Activated naive CD4-positive, alpha-beta T cell treated with anti-CD3 and anti-CD28 coated beads, Interleukin-2, amount 10 ng/mL, durations not matched to agents 7 days and 5 days (primary cell): Measurements from ENCODE around the gene DEFB124.
"Not testable (repeated sequence)": the region's sequence is repeated elsewhere in the genome, so short reads cannot be mapped to it uniquely, and the experiment has no call there.

ENCODE experiments used
- CTCF ChIA-PET: fragments of 350-600 bp; sonication (Branson Sonifier 250); formaldehyde crosslinking; loops from one replicate; lab custom pipeline; 2021; ENCODE audit warnings: antibody characterized with exemption; lab: Charles Lee
- DNase-seq: peaks from one replicate; pipeline ENCODE4 v3.0.0-alpha.2; 2020
- H3K27ac Mint-ChIP-seq: one replicate; pipeline ENCODE4 v1.8.0; 2021; ENCODE audit warnings: mild to moderate bottlenecking, moderate library complexity, mixed read lengths
- H3K27me3 Mint-ChIP-seq: one replicate; pipeline ENCODE4 v1.8.0; 2021; ENCODE audit warnings: mild to moderate bottlenecking, mixed read lengths
- H3K36me3 Mint-ChIP-seq: one replicate; pipeline ENCODE4 v1.8.0; 2021; ENCODE audit warnings: mixed read lengths
- H3K4me1 Mint-ChIP-seq: one replicate; pipeline ENCODE4 v1.8.0; 2021; ENCODE audit warnings: mixed read lengths
- H3K4me3 Mint-ChIP-seq: one replicate; pipeline ENCODE4 v1.8.0; 2021; ENCODE audit warnings: mild to moderate bottlenecking, moderate library complexity, mixed read lengths
- H3K9me3 Mint-ChIP-seq: one replicate; pipeline ENCODE4 v1.8.0; 2021; ENCODE audit warnings: mixed read lengths

DEFB124 gene

DNA sequence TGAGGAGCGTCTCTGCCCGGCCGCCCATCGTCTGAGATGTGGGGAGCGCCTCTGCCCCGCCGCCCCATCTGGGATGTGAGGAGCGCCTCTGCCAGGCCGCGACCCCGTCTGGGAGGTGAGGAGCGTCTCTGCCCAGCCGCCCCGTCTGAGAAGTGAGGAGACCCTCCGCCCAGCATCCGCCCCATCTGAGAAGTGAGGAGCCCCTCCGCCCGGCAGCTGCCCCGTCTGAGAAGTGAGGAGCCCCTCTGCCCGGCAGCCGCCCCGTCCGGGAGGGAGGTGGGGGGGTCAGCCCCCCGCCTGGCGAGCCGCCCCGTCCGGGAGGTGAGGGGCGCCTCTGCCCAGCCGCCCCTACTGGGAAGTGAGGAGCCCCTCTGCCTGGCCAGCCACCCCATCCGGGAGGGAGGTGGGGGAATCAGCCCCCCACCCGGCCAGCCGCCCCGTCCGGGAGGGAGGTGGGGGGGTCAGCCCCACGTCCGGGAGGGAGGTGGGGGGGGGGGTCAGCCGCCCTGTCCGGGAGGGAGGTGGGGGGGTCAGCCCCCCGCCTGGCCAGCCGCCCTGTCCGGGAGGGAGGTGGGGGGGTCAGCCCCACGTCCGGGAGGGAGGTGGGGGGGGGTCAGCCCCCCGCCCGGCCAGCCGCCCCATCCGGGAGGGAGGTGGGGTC, 47.9 kb downstream of the DEFB124 start:
- H3K36me3 Mint-ChIP-seq, H3K9me3 Mint-ChIP-seq, H3K27ac Mint-ChIP-seq, H3K4me1 Mint-ChIP-seq, DNase-seq, H3K27me3 Mint-ChIP-seq, CTCF ChIA-PET, H3K4me3 Mint-ChIP-seq: not testable (repeated sequence)

DNA sequence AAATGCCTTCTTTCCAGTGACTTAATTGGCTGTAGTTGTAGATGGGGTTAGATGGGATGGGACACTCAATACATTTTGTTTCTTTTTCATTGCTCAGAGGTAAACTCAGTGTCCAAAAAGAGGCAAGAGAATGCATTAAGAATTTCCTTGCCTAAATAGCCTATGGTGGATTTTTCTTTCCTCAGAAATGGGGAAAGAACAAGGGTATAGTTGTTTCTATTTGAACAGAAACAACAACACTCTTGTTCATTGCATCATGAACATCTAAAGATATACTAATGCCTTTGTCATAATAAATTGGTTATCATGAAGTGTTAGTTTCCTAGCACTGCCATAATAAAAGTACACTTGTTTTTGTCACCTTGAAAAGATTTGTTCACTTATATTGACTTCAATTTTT, 49.1 kb downstream of the DEFB124 start:
- H3K27me3 Mint-ChIP-seq, result peaks cover 5% of the 10 kb centered on the region
- no peak overlapping the region for H3K4me3 Mint-ChIP-seq
- CTCF ChIA-PET, result no interaction called here

DNA sequence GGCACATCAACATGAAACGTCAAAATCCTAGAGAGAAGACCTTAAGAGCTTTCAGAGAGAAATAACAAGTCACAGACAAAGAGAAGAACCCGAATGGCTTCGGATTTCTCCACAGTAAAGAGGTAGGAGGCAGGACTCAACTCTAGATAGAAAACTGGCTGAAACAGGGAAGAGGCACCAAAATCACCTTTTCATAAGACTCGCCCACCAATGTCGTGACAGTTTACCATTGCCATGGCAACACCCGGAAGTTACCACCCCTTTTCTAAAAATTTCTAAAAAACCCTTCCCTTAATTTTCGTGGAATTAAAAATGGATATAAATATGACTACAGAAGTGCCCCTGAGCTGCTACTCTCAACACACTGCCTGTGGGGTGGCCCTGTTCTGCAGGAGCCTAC, 56.6 kb downstream of the DEFB124 start:
- DNase-seq, result no peak

More for the DNA sequence above, 49.1 kb downstream of the DEFB124 start:
- Mint-ChIP-seq H3K4me1 (no peaks in the 10 kb centered on the region), H3K27ac (no peak overlapping the region), H3K9me3 (no peaks in the 10 kb centered on the region), H3K36me3 (no peaks in the 10 kb centered on the region)
- no peak for DNase-seq

DNA sequence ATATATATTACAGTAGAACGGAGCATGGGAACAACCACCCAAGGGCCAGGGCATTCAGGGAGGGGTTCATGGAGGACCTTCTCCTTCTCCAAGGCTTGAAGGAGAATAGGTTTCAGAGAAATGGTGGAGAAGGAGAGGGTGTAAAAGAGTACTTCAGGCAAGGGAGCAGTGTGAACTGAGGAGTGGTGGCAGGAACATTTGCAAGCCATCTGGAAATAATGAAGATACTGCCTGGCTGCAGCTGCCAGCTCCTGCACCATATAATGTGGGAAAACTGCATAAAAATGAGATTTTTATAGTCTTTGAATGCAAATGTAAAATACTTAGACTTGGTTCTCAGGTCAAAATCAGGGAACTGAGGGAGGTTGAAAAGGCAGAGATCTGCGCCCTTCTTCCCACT, 59.3 kb downstream of the DEFB124 start:
- Mint-ChIP-seq H3K36me3 (no peaks in the 10 kb centered on the region), H3K9me3 (no peaks in the 10 kb centered on the region), H3K4me1 (no peaks in the 10 kb centered on the region), H3K27ac (no peak overlapping the region), H3K27me3 (peaks cover under 1% of the 10 kb centered on the region), H3K4me3 (no peak overlapping the region)
- no peak for DNase-seq
- CTCF ChIA-PET, result no interaction called here

More for the DNA sequence above, 56.6 kb downstream of the DEFB124 start:
- Mint-ChIP-seq H3K27ac (no peak overlapping the region), H3K4me3 (no peak overlapping the region), H3K36me3 (no peaks in the 10 kb centered on the region), H3K27me3 (no peaks in the 10 kb centered on the region), H3K4me1 (no peaks in the 10 kb centered on the region), H3K9me3 (no peaks in the 10 kb centered on the region)
- CTCF ChIA-PET, result no interaction called here
